Astrocyte (in vitro differentiated cells and primary cell): ENCODE results near the gene LRMDA.

Source experiments
- EZH2 ChIP-seq: IDR thresholded peaks from 2 replicates; pipeline ENCODE4 v1.6.1; 2012; ENCODE audit warnings: mild to moderate bottlenecking, low read length, inconsistent platforms; ENCODE audit not compliant: insufficient read depth
- TF ChIP-seq, protein P1 (sequence below): IDR thresholded peaks from 2 replicates; pipeline ENCODE4 v1.5.1; 2011; ENCODE audit warnings: low read depth, mild to moderate bottlenecking, inconsistent platforms, low read length, moderate library complexity; ENCODE audit not compliant: insufficient read depth

DNA sequence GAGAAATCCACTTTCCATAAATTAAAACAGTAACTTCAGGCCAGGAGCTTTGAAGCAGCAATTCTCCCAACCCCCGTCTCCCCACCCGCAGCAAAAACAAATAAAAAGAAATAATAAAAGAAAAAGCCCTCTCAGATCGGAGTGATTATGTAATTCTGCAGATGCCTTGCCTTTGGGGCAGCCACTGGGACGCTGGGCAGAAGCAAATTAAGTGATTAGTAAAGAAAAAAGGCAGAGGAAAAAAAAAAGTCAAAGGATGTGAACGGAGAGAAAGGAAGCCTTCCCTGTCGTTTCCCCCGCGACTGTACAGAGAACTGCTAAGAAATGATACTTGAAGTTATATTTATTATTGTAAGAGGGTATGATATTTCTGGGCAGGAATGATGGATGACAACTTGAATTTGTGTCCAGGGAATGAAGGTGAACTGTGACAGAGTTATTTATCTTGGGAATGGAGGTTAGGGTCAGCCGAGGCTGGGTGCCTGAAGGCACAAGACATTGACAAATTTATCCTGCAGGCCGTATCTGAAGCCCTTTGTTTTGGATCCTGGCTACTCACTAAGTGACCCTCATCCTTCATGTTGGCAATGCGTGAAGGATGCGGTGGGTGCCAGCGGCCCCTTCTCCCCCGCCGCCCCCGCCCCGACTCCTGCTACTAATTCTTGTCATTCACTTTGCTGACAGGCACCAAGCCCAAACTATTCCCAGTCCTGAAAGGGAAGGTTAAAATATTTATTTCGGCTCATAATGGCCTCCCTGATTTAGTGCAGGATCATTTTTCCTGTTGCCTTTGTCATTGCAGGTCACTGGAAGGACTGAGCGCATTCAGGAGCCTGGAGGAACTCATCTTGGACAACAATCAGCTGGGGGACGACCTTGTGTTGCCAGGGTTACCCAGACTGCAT lies 604.0 kb downstream of the LRMDA start:
- TF ChIP-seq, protein P1, sequence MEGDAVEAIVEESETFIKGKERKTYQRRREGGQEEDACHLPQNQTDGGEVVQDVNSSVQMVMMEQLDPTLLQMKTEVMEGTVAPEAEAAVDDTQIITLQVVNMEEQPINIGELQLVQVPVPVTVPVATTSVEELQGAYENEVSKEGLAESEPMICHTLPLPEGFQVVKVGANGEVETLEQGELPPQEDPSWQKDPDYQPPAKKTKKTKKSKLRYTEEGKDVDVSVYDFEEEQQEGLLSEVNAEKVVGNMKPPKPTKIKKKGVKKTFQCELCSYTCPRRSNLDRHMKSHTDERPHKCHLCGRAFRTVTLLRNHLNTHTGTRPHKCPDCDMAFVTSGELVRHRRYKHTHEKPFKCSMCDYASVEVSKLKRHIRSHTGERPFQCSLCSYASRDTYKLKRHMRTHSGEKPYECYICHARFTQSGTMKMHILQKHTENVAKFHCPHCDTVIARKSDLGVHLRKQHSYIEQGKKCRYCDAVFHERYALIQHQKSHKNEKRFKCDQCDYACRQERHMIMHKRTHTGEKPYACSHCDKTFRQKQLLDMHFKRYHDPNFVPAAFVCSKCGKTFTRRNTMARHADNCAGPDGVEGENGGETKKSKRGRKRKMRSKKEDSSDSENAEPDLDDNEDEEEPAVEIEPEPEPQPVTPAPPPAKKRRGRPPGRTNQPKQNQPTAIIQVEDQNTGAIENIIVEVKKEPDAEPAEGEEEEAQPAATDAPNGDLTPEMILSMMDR: no peak
- TF ChIP-seq EZH2: no peak
